ENCODE measurements around the gene AVEN.
"Not testable (repeated sequence)": the region's sequence is repeated elsewhere in the genome, so short reads cannot be mapped to it uniquely, and the experiment has no call there.

AVEN gene

GRCh38 chr15:33830351-33830750 is 208.7 kb downstream of the AVEN start:
- H3K36me3 Mint-ChIP-seq (ENCODE audit: low read depth), result no peaks in the 10 kb centered on the region
- H3K4me1 Mint-ChIP-seq, result peaks cover 10% of the 10 kb centered on the region
- no peak overlapping the region for H3K4me3 Mint-ChIP-seq
- no peak overlapping the region for H3K27ac Mint-ChIP-seq
- TF ChIP-seq, protein P1, sequence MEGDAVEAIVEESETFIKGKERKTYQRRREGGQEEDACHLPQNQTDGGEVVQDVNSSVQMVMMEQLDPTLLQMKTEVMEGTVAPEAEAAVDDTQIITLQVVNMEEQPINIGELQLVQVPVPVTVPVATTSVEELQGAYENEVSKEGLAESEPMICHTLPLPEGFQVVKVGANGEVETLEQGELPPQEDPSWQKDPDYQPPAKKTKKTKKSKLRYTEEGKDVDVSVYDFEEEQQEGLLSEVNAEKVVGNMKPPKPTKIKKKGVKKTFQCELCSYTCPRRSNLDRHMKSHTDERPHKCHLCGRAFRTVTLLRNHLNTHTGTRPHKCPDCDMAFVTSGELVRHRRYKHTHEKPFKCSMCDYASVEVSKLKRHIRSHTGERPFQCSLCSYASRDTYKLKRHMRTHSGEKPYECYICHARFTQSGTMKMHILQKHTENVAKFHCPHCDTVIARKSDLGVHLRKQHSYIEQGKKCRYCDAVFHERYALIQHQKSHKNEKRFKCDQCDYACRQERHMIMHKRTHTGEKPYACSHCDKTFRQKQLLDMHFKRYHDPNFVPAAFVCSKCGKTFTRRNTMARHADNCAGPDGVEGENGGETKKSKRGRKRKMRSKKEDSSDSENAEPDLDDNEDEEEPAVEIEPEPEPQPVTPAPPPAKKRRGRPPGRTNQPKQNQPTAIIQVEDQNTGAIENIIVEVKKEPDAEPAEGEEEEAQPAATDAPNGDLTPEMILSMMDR (IDR thresholded peaks at IDR 0.05; ENCODE audit: unreplicated experiment in 3 of 3), result no peak
- no peaks in the 10 kb centered on the region for H3K9me3 Mint-ChIP-seq
- H3K27me3 Mint-ChIP-seq (ENCODE audit: low read depth), result peaks cover 3% of the 10 kb centered on the region

- Mint-ChIP-seq H3K9me3 (no peaks in the 10 kb centered on the region), H3K4me1 (no peaks in the 10 kb centered on the region), H3K27ac (no peak overlapping the region), H3K27me3 (ENCODE audit: low read depth) (peaks cover 3% of the 10 kb centered on the region), H3K4me3 (no peak overlapping the region), H3K36me3 (ENCODE audit: low read depth) (no peaks in the 10 kb centered on the region)
- TF ChIP-seq, protein P1 (IDR thresholded peaks at IDR 0.05; ENCODE audit: unreplicated experiment in 3 of 3), result no peak
Observed at GRCh38 chr15:33826201-33826600, 212.8 kb downstream of the AVEN start.

DNA sequence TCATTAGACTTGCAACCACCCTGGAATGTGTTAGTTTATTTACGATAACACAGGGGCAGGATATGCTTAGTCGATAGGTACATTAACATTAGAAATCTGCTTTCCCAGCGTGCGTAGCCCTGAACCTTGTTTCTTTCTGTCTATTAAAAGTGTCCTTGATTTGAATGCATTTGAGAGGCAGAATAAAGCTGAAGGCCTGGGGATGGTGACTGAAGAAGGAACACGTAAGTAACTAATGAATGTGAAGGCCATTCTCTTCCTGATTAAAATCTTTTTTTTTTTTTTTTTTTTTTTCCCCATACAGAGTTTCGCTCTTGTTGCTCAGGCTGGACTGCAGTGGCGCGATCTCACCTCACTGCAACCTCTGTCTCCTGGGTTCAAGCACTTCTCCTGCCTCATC is 213.6 kb downstream of the AVEN start:
- Mint-ChIP-seq H3K9me3 (no peaks in the 10 kb centered on the region), H3K36me3 (ENCODE audit: low read depth) (no peaks in the 10 kb centered on the region), H3K4me3 (no peak overlapping the region), H3K27ac (no peak overlapping the region), H3K27me3 (ENCODE audit: low read depth) (peaks cover 3% of the 10 kb centered on the region), H3K4me1 (no peaks in the 10 kb centered on the region)
- TF ChIP-seq, protein P1 (IDR thresholded peaks at IDR 0.05; ENCODE audit: unreplicated experiment in 3 of 3), result no peak

DNA sequence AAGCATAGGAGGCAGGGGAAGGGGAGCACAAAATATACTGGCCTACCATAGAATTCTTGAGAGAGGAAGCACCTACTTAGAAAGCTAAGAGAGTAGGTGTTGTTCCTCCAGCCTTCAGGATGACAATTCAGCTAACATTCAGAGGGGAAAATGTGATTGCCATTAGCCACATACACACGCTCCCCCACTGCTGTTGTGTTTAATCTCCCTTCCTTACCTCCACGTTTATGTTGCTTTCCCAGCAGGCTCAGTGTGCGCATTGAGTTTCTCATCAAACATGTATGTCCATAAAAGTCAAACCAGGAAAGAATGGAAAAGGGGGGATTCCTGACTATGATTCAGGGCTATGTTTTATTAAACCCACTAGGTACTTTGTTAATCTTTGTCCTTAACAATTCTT is 215.9 kb downstream of the AVEN start:
- Mint-ChIP-seq H3K36me3 (ENCODE audit: low read depth) (no peaks in the 10 kb centered on the region), H3K27ac (no peak overlapping the region), H3K4me3 (no peak overlapping the region), H3K9me3 (no peaks in the 10 kb centered on the region), H3K27me3 (ENCODE audit: low read depth) (peaks cover 3% of the 10 kb centered on the region), H3K4me1 (no peaks in the 10 kb centered on the region)
- TF ChIP-seq, protein P1 (IDR thresholded peaks at IDR 0.05; ENCODE audit: unreplicated experiment in 3 of 3), result no peak

DNA sequence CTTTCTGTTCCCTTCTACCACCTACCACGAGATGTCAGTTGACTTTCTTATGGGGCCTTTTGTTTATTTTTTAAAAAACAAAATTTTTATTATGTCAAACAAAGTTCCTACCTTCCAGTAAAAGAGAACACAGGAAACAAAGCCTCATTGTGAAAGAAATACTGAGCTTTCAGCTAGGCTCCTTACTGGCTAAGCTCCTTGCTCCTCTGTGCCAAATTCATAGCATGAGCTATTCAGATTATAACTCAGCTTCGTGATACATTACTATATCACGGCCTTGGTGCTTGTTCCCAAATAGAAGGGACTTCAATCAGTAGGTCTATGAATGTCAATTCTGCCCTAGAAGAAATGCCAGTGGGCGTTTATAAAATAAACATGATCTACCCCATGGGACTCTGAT is 216.5 kb downstream of the AVEN start:
- Mint-ChIP-seq H3K27me3 (ENCODE audit: low read depth) (peaks cover 3% of the 10 kb centered on the region), H3K9me3 (no peaks in the 10 kb centered on the region), H3K4me3 (no peak overlapping the region), H3K4me1 (no peaks in the 10 kb centered on the region), H3K27ac (no peak overlapping the region), H3K36me3 (ENCODE audit: low read depth) (no peaks in the 10 kb centered on the region)
- TF ChIP-seq, protein P1 (IDR thresholded peaks at IDR 0.05; ENCODE audit: unreplicated experiment in 3 of 3), result no peak

GRCh38 chr15:33819499-33819898 is 219.5 kb downstream of the AVEN start:
- H3K27me3 Mint-ChIP-seq (ENCODE audit: low read depth); H3K36me3 Mint-ChIP-seq (ENCODE audit: low read depth); H3K27ac Mint-ChIP-seq; H3K4me1 Mint-ChIP-seq; H3K9me3 Mint-ChIP-seq; H3K4me3 Mint-ChIP-seq: not testable (repeated sequence)

Data from nephron (organoid).